ENCODE results near the gene CCDC102B.
"Not testable (repeated sequence)": the region's sequence is repeated elsewhere in the genome, so short reads cannot be mapped to it uniquely, and the experiment has no call there.

The CCDC102B gene

DNA sequence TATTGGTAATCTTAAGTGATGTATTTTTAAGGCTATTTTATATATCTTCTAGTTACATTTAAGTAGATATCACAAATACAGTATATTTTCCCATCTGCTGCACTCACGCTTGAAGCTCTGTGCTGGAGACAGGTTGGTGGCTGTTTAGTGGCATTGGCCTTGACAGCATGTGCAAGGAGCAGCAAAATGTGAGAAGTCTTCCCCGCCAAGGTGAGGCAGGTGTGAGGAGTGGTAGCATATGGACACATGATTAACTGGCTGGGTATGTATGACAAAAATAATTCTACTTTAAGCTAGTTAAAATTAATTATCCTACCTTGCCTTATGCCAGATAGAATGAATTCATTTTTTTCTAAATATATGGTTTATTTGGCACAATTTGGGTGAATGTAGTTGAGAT lies 117.2 kb downstream of the CCDC102B start:
- DNase-seq: no peak

DNA sequence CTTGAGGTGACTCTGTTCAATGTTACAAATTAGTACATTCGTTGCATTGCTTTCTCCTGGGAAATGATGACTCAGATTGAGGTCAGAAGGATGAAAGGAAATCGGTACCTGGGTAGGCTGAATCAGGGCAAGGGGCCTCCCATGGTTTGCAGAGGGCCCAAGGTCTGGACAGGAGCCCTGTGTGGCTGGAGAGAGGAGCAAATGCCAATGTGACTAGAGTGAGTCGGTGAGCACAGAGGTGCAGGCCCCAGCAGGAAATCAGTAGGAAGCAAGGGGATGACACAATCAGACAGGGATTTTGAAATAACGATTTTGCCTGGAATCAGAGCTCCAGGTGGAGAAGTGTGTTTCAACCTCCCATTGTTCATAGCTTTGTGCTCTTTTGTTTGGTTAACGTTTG lies 118.9 kb downstream of the CCDC102B start:
- no peak for DNase-seq

DNA sequence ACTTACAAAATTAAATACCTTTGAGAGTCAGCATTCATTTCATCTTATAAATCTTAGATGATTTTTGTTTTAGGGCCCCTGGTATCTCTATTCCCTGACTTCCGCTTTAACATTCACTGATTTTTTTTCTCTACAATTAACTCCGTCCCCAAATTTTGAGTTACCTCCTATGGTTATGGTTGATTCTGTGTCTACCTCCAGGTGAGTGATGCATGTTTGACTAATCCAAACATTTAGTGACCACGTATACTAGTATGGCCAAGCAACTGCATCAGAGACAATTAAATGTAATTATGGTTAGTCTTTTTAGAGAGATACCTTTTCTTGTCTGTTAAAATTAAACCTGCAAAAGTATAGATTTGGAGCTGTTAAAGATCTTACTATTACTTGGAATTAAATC lies 120.3 kb downstream of the CCDC102B start:
- no peak for DNase-seq

DNA sequence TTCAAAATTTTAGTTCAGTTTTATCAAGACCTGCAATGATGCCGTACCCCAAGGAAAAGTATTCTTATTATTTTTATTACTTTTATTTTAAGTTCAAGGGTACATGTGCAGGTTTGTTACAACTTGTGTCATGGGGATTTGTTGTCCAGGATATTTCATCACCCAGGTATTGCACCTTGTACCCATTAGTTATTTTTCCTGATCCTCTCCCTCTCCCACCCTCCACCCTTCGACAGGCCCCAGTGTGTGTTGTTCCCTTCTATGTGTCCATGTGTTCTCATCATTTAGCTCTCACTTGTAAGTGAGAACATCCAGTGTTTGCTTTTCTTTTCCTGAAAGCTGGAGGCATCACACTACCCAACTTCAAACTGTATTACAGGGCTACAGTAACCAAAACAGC lies 122.0 kb downstream of the CCDC102B start:
- DNase-seq: no peak

DNA sequence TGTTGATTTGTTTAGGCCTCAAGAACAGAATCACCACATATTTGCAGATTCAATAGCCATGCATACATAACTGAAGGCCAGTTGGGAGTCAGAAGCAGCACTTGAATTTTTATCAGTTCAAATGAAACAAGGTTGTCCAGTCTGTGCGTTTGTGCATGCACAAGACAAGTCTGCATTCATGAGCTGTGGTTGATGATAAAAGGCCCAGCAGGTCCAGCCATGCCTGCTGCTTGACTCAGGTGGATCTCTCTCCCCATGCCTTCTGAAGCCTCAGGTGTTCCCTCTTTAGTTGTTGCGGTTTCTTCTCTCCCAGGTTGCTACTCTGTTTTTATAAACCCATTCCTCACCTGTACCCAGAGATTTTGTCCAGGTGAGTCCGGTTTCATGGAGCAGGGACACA lies 124.5 kb downstream of the CCDC102B start:
- DNase-seq: no peak

DNA sequence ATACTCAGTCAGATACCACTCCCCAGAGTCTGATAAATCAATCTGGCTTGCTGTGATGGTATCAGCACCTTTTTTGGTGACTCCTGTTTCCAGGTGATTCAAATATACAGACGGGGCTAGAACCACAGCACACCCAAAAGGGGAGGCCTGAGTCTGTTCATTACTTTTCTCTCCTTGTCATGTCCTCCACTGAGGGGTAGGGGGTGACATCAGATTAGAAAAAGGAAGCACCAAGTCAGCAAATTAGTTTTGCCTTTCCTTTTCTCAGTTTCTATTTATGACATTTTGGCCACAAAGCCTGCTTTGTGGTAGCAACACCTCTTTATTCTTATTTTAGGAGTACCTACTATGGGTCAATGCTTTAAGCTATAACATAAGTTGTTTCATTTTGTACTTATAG lies 127.4 kb downstream of the CCDC102B start:
- DNase-seq: no peak

DNA sequence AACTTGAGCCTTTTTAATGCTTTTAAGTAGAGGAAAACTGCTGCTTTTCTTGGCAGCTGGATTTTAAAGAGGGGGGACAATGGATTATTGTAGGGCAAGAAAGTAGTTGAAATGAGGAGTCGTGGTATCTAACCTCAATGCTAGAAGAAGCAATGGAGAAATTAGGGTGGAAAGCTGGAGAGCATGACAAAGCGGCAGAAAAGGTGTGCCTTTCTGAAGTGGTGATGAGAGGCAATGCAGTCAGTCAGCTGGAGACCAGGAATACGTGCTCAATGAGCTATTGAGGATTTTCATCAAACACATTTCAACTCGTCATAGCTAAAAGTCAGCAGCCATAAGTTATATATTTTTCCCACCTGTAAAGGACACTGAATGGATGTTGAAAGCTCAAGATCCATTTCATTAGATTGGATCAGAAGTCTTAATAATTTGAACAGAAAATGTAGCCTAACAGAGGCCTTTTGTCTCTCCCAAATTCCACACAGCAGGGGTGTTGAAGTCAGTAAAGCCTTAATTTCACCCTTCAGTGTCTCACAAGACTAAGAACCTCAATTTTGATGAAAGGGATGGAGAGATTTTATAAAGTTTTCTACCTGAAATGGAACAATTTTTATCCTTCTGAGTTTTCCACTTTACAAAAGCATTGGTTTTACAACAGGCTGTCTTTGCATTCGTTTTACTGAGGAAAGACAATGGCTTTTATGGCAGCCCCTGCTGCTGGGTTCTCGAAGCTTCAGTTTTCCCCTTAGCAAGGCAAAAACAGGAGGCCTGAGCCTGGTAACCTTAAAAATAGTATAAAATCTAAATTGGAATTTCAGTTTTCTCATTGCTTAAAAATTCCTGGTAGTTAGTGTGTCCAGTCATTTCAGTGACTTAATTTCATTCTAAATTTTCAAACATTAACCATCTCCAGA lies 131.1 kb downstream of the CCDC102B start:
- DNase-seq: no peak

DNA sequence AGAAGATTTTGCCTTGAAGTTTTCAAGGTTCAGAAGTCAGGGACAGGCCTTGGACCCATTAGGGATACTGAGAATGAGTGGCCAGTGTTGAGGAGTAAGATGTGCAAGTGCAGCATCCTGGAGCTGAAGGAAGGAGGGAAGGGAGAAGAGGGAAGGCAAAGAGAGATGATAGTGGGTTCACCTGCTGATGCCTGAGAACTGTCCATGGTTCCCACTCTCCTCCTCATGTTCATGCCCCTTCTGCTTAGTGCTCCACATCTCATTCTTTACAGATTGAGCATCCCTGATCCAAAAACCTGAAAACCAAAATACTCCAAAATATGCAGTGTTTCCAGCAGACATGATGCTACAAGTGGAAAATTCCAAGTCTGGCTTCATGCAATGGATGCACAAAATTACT lies 137.8 kb downstream of the CCDC102B start:
- DNase-seq: no peak

DNA sequence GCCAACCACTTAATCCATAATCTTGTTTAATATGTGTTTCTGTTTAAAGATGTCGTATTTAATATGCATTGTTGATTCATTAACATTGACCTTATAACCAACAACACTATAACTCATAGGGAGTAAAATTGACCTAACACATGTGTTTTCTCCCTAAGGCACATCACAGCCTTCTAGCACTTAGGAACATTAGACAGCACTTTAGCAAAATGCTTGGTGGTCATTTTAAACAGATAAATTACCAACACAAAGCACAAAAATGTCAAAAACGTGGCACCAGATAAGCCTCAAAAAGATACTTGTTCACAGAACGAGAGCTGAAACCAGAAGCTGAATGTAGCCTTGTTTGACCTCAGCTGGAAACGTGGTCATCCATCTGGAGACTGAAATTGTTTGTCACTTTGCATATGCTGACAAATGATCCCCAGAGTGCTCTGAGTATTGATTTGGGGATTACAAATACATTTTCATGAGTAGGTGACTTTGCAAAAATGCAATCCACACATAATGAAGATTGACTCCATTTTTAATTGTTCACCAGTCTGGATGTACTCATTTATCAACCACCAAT lies 139.2 kb downstream of the CCDC102B start:
- DNase-seq: no peak

DNA sequence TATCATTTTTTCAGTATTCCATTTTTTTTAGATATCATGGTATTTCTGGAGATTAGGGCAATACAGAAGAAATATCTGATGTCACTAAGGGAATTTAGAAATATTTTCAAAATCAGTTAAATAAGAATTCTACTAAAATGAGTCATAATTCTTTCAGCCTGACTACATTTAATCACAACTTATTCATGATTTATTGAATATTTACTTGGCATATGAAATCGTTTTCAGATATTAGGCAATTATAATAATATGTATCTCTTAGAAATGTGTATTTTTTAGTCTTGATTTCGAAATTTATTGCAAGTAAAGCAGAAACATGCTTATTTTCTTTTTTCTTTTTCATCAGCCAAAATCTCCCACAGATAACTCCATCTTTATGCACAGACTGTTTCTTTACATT lies 142.2 kb downstream of the CCDC102B start:
- no peak for DNase-seq

DNA sequence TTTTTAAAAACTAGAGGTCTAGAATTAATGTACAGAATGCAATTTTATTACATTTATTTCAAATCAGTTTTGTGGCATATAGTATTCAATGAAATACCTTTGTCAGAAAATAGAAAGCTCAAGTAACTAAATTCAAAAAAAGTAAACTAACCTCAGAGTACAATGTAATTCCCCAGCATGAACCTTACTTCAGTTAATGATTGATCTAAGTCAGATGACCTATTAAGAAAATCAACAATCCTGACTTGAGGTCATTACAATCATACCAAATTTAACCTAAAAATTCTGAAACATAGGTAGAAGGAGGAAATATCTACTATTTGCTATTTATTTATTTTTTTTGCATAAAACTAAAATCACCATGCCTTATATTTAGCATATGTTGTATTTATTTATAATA lies 142.9 kb downstream of the CCDC102B start:
- no peak for DNase-seq

DNA sequence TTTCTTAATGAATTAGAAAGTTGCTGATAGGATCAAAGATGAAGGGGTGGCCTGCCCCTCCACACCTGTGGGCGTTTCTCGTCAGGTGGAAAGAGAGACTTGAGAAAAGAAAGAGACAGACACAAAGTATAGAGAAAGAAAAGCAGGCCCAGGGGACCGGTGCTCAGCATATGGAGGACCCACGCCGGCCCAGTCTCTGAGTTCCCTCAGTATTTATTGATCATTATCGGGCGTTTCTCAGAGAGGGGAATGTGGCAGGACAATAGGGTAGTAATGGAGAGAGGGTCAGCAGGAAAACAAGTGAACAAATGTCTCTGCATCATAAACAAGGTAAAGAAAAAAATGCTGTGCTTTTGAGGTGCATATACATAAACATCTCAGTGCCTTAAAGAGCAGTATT lies 144.3 kb downstream of the CCDC102B start:
- no peak for DNase-seq

DNA sequence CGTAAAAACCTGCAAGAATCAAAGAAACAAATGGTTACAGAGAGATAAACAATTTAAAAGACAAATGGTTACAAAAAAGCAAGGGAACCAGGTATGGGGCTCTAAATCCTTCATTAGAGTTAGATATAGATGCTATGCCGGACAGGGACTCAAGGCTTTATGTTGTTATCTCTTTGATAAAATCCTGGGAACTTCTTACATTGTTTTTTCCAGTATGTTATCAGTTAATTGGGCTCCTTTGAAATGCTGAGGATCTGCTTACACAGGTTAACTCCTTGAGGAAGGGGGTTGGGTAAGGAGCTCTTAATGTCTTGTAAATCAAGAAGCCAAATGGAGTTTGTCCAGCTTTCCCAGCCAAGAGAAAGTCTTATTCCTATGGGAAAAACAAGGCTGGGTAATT lies 146.0 kb downstream of the CCDC102B start:
- DNase-seq: not testable (repeated sequence)

DNA sequence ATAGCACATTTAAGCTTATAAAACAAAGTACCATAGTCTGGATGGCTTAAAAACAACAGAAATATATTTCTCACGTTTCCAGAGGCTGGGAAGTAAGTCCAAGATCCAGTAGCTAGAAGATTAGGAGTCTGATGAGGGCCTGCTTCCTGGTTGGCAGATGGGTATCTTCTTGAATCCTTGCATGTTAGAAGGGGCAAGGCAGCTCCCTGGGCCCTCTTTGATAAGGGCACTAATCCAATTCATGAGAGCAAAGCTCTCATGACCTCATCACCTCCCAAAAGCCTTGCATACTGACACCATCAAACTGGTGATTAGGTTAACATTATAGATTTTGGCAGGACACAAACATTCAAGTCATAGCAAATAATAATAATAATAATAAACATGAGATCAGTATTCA lies 146.4 kb downstream of the CCDC102B start:
- no peak for DNase-seq

DNA sequence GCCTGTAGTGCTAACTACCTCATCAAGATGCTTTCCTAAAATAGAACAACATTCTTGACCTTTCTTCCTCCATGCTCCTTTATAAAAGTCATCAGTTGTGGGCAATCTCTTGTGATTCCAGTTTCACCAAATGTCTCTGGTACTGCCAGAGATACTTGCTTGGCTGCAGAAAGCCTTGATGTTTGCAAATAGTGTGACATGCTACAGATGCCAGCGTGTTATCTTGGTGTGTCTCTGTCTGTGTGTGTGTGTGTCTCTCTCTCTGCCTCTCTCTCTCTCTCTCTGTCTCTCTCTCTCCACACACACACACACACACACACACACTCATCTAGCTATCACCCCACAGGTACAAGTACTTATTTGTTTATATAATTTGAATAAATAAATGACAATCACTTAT lies 146.9 kb downstream of the CCDC102B start:
- no peak for DNase-seq

DNA sequence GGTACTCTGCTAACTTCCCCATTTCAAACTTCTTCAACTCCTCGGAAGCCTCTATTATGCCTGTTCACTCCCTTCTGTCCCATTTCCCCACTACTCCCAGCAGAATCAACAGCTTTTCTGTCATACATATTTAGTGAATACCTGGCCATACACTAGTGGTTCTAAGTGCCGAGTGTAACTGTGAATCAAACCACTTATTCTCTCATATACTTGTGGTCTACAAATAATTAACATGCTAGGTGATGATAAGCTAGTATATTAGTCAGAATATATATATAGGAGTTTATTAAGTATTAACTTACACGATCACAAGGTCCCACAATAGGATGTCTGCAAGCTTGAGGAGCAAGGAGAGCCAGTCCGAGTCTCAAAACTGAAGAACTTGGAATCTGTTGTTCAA lies 150.7 kb downstream of the CCDC102B start:
- no peak for DNase-seq

DNA sequence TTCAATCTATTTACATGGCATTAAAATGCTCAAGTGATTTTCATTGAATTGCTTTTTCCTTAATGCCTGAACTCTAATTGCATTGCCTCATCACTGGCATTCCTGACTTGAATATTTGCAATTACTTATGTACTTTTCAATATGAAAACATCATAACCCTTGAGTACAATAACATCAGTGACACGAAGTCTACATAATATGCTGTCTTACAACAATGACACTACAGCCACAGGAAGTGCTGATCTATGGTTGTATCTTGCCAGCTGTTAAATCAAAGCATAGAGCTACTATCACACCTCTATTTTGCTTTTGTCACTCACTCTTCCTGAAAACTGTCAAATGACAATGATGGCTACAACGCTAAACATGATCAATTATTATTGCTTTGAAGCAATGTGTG lies 156.9 kb downstream of the CCDC102B start:
- DNase-seq: no peak

DNA sequence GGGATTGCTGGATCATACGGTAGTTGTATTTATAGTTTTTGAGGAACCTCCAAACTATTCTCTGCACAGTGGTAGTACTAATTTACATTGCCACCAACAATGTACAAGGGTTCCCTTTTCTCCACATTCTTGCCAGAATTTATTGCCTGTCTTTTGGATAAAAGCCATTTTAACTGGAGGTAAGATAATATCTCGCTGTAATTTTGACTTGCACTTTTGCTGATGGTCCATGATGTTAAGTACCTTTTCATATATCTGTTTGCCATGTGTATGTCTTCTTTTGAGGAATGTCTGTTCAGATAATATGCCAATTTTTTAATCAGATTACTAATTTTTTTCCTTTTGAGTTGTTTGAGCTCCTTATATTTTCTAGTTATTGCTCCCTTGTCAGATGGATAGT lies 158.8 kb downstream of the CCDC102B start:
- no peak for DNase-seq

DNA sequence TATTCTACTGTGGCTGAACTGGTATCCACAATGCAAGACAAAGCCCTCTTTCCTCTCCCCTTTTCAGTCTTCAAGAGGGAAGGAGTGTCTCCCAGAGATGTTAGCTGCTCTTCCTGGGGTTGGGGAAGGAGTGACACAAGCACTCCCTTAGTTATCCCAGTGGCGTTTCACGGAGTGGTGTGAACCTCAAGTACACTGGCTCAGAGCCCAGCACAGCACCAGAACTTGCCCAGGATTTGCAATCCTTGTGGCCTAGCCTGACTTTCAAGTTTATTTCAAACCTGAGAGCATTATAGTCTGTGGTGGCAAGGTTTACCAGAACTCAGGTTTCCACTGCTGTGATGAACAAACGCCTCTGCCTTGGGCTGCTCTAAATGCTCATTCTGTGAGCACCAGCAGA lies 162.5 kb downstream of the CCDC102B start:
- no peak for DNase-seq

DNA sequence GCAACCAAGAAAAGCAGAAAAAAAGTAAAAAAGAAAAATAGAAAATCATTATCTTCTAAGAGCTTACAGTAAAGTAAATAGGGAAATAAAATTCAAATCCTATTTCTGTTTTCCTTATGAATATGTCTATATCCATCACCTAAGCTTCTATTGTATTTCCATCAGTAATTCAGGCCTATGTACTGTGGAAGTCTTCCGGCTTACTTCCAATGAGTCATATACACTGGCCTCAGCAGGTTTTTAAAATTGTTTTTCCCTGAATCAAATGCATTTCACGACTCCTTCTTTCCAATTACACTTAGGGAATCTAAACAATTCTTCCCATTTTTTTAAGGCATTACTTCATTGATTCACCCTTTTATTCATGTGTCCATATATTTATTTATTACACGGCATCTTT lies 164.7 kb downstream of the CCDC102B start:
- DNase-seq: no peak

DNA sequence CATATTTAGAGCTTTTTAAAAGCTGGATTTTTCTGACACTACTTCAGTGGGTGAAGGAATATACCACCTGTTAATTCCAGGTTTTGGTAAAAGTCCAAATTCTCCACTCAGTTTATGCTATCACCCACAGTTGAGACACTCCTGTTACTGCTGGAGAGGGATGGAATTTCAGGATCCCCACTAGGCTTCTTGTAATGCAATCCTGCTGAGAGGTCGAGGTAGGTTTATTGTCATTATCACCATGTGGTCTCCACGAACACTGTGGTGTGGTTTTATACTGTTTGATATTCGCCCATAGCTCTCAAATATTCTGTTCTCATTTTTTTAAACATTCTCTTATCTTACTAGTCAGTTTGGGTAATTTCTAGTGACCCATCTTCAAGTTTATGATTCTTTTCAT lies 167.9 kb downstream of the CCDC102B start:
- no peak for DNase-seq

DNA sequence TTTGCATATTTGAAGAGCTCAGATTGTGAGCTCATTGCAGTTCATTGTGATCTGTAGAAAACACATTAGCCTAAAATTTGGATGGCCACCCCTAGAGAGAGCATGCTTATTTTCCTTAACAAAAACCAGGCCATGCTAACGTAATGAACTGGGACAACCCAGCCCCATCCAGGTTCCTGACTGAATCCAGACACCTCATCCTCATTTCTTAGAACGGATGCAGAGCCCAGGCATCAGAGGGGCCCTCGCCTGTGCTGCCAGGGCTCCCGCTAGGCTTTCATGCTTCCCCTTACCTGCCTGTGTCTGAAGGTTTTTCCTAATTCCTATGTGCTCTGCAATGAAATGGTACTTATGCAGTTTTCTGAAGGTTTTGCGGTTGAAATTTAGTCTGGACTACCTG lies 171.1 kb downstream of the CCDC102B start:
- DNase-seq: no peak

DNA sequence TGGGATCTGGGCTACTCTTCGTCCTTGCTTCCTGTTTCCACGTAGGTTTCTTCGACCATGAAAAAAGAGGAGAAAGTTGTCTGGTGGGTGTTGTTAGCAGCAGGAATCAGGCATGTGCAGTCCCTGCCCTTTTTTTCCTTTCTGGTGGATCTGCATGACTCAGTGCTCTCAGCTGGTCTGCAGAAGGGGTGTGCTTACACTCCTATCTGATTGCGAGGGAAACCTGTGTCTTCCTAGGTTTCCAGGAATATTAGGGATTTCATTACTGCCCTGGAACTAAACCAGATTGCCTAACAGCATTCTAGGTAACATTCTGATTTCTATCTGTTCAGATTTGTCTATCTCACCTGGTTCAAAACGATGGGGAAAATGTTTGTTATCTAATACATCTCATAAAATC lies 174.3 kb downstream of the CCDC102B start:
- no peak for DNase-seq

DNA sequence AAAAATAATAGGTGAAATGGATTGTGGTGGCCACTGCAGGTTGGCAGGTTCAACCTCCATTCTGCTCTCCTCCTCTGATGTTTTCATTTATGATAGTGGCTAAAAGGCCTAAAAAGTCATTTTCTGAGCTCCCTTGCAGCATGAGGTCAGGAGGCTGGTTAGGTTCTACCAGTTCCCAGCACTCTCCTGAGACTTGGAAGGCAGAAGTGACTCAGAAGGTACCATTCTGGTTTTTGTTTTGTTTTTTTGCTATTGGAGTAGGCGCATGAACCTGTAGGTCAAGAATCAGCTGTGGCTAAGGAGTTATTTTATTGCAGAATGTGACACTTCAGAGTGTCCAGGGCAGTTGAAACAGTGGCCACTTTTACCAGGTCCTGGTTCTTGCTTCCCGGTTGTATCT lies 181.9 kb downstream of the CCDC102B start:
- DNase-seq: no peak

DNA sequence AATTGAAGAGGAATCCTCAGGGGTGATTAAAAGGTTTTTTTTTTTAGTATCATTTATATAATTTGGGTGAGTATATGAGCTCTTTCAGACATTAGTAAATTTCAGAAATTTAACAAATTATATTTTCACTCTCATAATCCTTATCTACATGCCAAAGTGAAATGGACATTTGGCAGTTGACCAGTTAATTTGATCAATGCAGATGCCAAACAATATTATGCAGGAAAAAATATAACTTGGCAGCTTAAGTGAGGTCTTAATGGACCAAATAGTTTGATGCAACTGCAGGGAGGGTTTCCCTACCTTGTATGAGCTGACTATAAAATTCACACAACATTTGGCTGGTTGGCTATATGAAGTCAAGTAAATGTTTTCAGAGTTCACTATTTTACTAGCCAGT lies 185.2 kb downstream of the CCDC102B start:
- no peak for DNase-seq
